Smooth muscle cell (in vitro differentiated cells): ENCODE results near the gene IQCH. TPM values are rescaled to one million over a fixed set of nuclear protein-coding genes. Genes with fewer than 3 reads are reported as not detected.

ENCODE experiments used
- DNase-seq: peaks from one replicate; lab custom pipeline; 2025; ENCODE audit not compliant: unreplicated experiment; lab: John Stamatoyannopoulos, UW
- H2AFZ ChIP-seq: fragments of 200-600 bp; sonication (generic); 2 replicates; pipeline ENCODE4 v1.6.0; 2016; ENCODE audit warnings: antibody characterized with exemption, low read depth, mild to moderate bottlenecking
- H3F3A ChIP-seq: fragments of 200-600 bp; sonication (generic); 2 replicates; pipeline ENCODE4 v1.6.0; 2017; ENCODE audit warnings: antibody characterized with exemption, low read depth
- H3K27ac ChIP-seq: fragments of 200-600 bp; sonication (generic); 2 replicates; pipeline ENCODE4 v1.5.1; 2016; ENCODE audit warnings: low read depth, mild to moderate bottlenecking
- H3K27me3 ChIP-seq: fragments of 200-600 bp; sonication (generic); 2 replicates; pipeline ENCODE4 v1.6.1; 2016; ENCODE audit warnings: low read depth, mild to moderate bottlenecking
- H3K36me3 ChIP-seq: fragments of 200-600 bp; sonication (generic); 2 replicates; pipeline ENCODE4 v1.5.1; 2016; ENCODE audit warnings: low read depth
- H3K4me1 ChIP-seq: fragments of 200-600 bp; sonication (generic); 2 replicates; pipeline ENCODE4 v1.5.1; 2016; ENCODE audit warnings: low read depth
- H3K4me2 ChIP-seq: fragments of 200-600 bp; sonication (generic); 2 replicates; pipeline ENCODE4 v1.6.0; 2016; ENCODE audit warnings: mild to moderate bottlenecking
- H3K4me3 ChIP-seq: fragments of 200-600 bp; sonication (generic); 2 replicates; pipeline ENCODE4 v1.5.1; 2016; ENCODE audit warnings: mild to moderate bottlenecking
- H3K79me2 ChIP-seq: fragments of 200-600 bp; sonication (generic); 2 replicates; pipeline ENCODE4 v1.6.0; 2016; ENCODE audit warnings: low read depth, mild to moderate bottlenecking
- H3K9ac ChIP-seq: fragments of 200-600 bp; sonication (generic); 2 replicates; pipeline ENCODE4 v1.6.0; 2016; ENCODE audit warnings: low read depth
- H3K9me3 ChIP-seq: fragments of 200-600 bp; sonication (generic); replicated peaks from 2 replicates; pipeline ENCODE4 v1.5.1; 2016; ENCODE audit warnings: low read depth
- H4K20me1 ChIP-seq: fragments of 200-600 bp; sonication (generic); 2 replicates; pipeline ENCODE4 v1.6.0; 2016; ENCODE audit warnings: low read depth
- CTCF ChIP-seq: fragments of 200-600 bp; sonication (generic); IDR thresholded peaks from 2 replicates; pipeline ENCODE4 v1.5.1; 2017; ENCODE audit warnings: borderline replicate concordance, mild to moderate bottlenecking, antibody characterized with exemption; ENCODE audit not compliant: insufficient read depth, poor library complexity, severe bottlenecking
- WGBS: methylation state at CpG from one replicate; pipeline ENCODE4 v1.1.7; 2016; ENCODE audit warnings: low lambda C conversion rate; 5-methylcytosine and 5-hydroxymethylcytosine counted together
- polyA plus RNA-seq: library from polyadenylated mRNA; unstranded; fragments of >200 nt; fragmentation: Nextera tagmentation; extraction: Ambion mirVana; gene quantifications from 2 replicates; pipeline ENCODE4 v1.2.1, GENCODE V29; 2016
- total RNA-seq: library from RNA; depleted of rRNA; stranded (reverse); fragments of >200 nt; gene quantifications from 2 replicates; pipeline ENCODE4 v1.2.3, GENCODE V29; 2014

IQCH gene
- total and polyA plus RNA-seq, 2 experiments from 2014 or later = 0.86 to 2.9 TPM

- Histone ChIP-seq H3K79me2 (no peaks in the 10 kb centered on the region), H3K27me3 (no peaks in the 10 kb centered on the region), H3K9ac (no peak overlapping the region), H3K4me1 (peaks cover 15% of the 10 kb centered on the region), H3K36me3 (no peaks in the 10 kb centered on the region), H4K20me1 (no peaks in the 10 kb centered on the region), H3F3A (no peaks in the 10 kb centered on the region), H3K4me3 (no peak overlapping the region), H3K9me3 (no peaks in the 10 kb centered on the region), H3K27ac (no peak overlapping the region), H3K4me2 (no peak overlapping the region), H2AFZ (no peak overlapping the region)
- TF ChIP-seq CTCF = no peak
- DNase-seq = no peak
- WGBS = 59% methylated on average over 2 of the region's 2 CpGs
Measured at GRCh38 chr15:67501177-67501835, 246.7 kb downstream of the IQCH start.

- Histone ChIP-seq H3K27ac (no peak overlapping the region), H3K9ac (no peak overlapping the region), H3K4me2 (no peak overlapping the region), H3K79me2 (no peaks in the 10 kb centered on the region), H3K4me1 (peaks cover 15% of the 10 kb centered on the region), H3K9me3 (no peaks in the 10 kb centered on the region), H4K20me1 (no peaks in the 10 kb centered on the region), H3K36me3 (no peaks in the 10 kb centered on the region), H3K27me3 (no peaks in the 10 kb centered on the region), H3K4me3 (no peak overlapping the region), H2AFZ (no peak overlapping the region), H3F3A (no peaks in the 10 kb centered on the region)
- DNase-seq = no peak
- TF ChIP-seq CTCF = no peak
- WGBS = 80% methylated on average over 13 of the region's 13 CpGs
Measured at GRCh38 chr15:67501836-67502461, 247.4 kb downstream of the IQCH start.

GRCh38 chr15:67504056-67504455, 249.5 kb downstream of the IQCH start:
- Histone ChIP-seq H3K4me2 (no peak overlapping the region), H3K4me3 (no peak overlapping the region), H3K4me1 (peaks cover 15% of the 10 kb centered on the region), H3K36me3 (no peaks in the 10 kb centered on the region), H3K79me2 (no peaks in the 10 kb centered on the region), H3K9me3 (no peaks in the 10 kb centered on the region), H4K20me1 (no peaks in the 10 kb centered on the region), H3K9ac (no peak overlapping the region), H3K27me3 (no peaks in the 10 kb centered on the region), H2AFZ (no peak overlapping the region), H3F3A (no peaks in the 10 kb centered on the region), H3K27ac (no peak overlapping the region)
- no peak for TF ChIP-seq CTCF
- no peak for DNase-seq
- 90% methylated on average over 6 of the region's 6 CpGs for WGBS

GRCh38 chr15:67504796-67505195, 250.2 kb downstream of the IQCH start:
- H3K27ac ChIP-seq = no peak overlapping the region
- peaks cover 15% of the 10 kb centered on the region for H3K4me1 ChIP-seq
- H3K4me3 ChIP-seq = no peak overlapping the region
- no peaks in the 10 kb centered on the region for H3K27me3 ChIP-seq
- H2AFZ ChIP-seq = no peak overlapping the region
- no peak for TF ChIP-seq CTCF
- no peaks in the 10 kb centered on the region for H3K9me3 ChIP-seq
- H4K20me1 ChIP-seq = no peaks in the 10 kb centered on the region
- no peak overlapping the region for H3K4me2 ChIP-seq
- no peak for DNase-seq
- no peaks in the 10 kb centered on the region for H3K79me2 ChIP-seq
- no peak overlapping the region for H3K9ac ChIP-seq
- 92% methylated on average over 5 of the region's 5 CpGs for WGBS
- no peaks in the 10 kb centered on the region for H3F3A ChIP-seq
- no peaks in the 10 kb centered on the region for H3K36me3 ChIP-seq
